Heart right ventricle (tissue), 16 donors: ENCODE data around the gene BMP2. TPM values are rescaled to one million over a fixed set of nuclear protein-coding genes. Genes with fewer than 3 reads are reported as not detected.
A peak's percentile ranks its signal among the peaks of the same experiment; 100 is the strongest.

Experiments
- ATAC-seq, 8 donors: fragments of 200-7000 bp; cut with Tn5 transposase; one replicate each; pipeline ENCODE4 v1.9.1; 2020; ENCODE audit warnings: mild to moderate bottlenecking in 8 of 8, moderate library complexity in 8 of 8, moderate number of reproducible peaks in 1 of 8
- DNase-seq, 2 donors: peaks; one replicate each; pipeline ENCODE4 v3.0.0-alpha.2; 2020
- H3K27ac ChIP-seq, 10 donors: fragments of 200-600 bp; sonication (generic) in 2 of 10; one replicate each; pipeline versions ENCODE4 v1.5.0 to v1.8.0; 2020 to 2022; ENCODE audit warnings: mild to moderate bottlenecking in 3 of 10
- H3K27me3 ChIP-seq, 7 donors: fragments of 200-600 bp; one replicate each; pipeline ENCODE4 v1.8.0; 2021 to 2022; ENCODE audit warnings: mild to moderate bottlenecking in 2 of 7
- H3K36me3 ChIP-seq, 9 donors: fragments of 200-600 bp; sonication (generic) in 1 of 9; one replicate each; pipeline versions ENCODE4 v1.5.0 to v1.8.0; 2020 to 2022; ENCODE audit warnings: mild to moderate bottlenecking in 2 of 9
- H3K4me1 ChIP-seq, 9 donors: fragments of 200-600 bp; sonication (generic) in 1 of 9; one replicate each; pipeline versions ENCODE4 v1.5.0 to v1.8.0; 2020 to 2022; ENCODE audit warnings: mild to moderate bottlenecking in 4 of 9
- H3K4me3 ChIP-seq, 10 donors: fragments of 200-600 bp; sonication (generic) in 2 of 10; one replicate each; pipeline versions ENCODE4 v1.5.0 to v1.8.0; 2020 to 2022; ENCODE audit warnings: mild to moderate bottlenecking in 7 of 10, moderate library complexity in 2 of 10
- H3K9me3 ChIP-seq, 11 donors: fragments of 200-600 bp in 10 of 11; sonication (generic) in 2 of 11; one replicate each; pipeline versions ENCODE4 v1.5.0 to v1.8.0; 2013 to 2022; ENCODE audit warnings: mild to moderate bottlenecking in 2 of 11, control low read depth in 1 of 11, moderate library complexity in 1 of 11
- WGBS, 2 donors: extraction: QIAGEN DNeasy Blood & Tissue Kit; methylation state at CpG; one replicate each; pipeline ENCODE4 v1.1.7; 2013; ENCODE audit warnings: inconsistent platforms in 1 of 2; 5-methylcytosine and 5-hydroxymethylcytosine counted together
- intact Hi-C, 10 donors: fragments of 100-400 bp; cut with DNase I; formaldehyde crosslinking; loops; one replicate each; pipeline versions ENCODE4 v1.11.1 to v1.14.2; 2022
- polyA plus RNA-seq, 2 donors: library from polyadenylated mRNA; stranded (reverse); fragments of 200-250 nt; gene quantifications; one replicate each; pipeline ENCODE4 v1.2.3, GENCODE V29; 2013
- total RNA-seq, 10 donors: library from RNA; stranded (reverse); fragmentation: NEBNext Ultra II Directional in 3 of 10; extraction: Animal tissue kit (Norgen Biotek cat#: 25700) in 3 of 10; gene quantifications; one replicate each; pipeline versions ENCODE4 v1.2.1 to v1.2.4, GENCODE V29; 2021 to 2023
- TF ChIP-seq, protein P1 (sequence below), 9 donors: fragments of 200-600 bp; sonication (generic) in 2 of 9; IDR thresholded peaks; one replicate each; pipeline versions ENCODE4 v1.5.0 to v1.8.0; 2021 to 2022; ENCODE audit warnings: antibody characterized with exemption in 9 of 9, mild to moderate bottlenecking in 5 of 9, moderate library complexity in 1 of 9
- donor health status: Arrhythmogenic right ventricular cardiomyopathy.
- donor health status: ischemic (EF 13 %, LVEDD 7.1; RV severe dilation, severe dysfunction).
- donor health status: healthy with polysubstance abuse.
- donor health status: DM: no; HTN: yes; CAD: no.
- donor health status: DM: no; HTN: no; CAD: no.
- donor health status: ischemic (EF 25% LVEDD 6.9; RV normal size, moderate dysfunction).
- donor health status: ischemic (EF 25% LVEDD 5.7; RV mildly dilated, moderate dysfunction).
- donor health status: healthy.
- donor health status: DM: yes; HTN: yes; CAD: no.
- donor health status: Ischemic cardiomyopathy.
- donor health status: ischemic (EF 35%, LVEDD 5.7; RV mildly dilated, moderate dysfunction).
- donor health status: nonischemic (EF 11% LVEDD 7.7; RV severe dilation, severe dysfunction).
- donor health status: DM: yes; HTN: yes; CAD: no.
- donor health status: PGD.
- donor health status: ischemic (EF 29% LVEDD 5.4; RV normal size, mild dysfunction).
- donor health status: nonischemic (EF 23%, LVEDD 6.1; RV moderate dilation, normal function).

Gene BMP2
- total and polyA plus RNA-seq, 12 donors = 0.89 to 3.1 (median 2.2) TPM

DNA sequence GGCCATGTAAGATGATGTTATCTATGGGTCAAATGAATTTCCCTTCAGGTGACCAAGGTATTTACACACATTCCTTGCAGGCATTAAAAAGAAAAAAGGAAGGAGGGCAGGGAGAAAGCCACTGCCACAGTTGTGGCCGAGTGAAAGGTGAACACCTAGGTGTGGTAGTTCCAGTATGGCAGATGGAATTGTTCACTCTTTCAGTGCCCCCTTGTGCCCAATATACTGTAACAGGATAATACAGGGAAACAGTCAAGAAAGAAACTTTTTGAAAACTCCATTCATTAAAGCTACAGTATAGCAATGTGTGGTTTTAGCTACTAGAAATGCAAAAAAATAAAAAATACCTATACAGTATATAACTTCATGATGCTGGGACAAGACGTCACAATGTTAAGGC lies 52.1 kb downstream of the BMP2 start:
- intact Hi-C loops = loop anchor here in 1 of 10 donors (10.0 kb wide), 1 partner anchor 235 kb away; no protein-coding TSS in a partner anchor
- WGBS, 2 donors = 52 to 64% methylated on average over 2 of the region's 2 CpGs
- TF ChIP-seq, protein P1, sequence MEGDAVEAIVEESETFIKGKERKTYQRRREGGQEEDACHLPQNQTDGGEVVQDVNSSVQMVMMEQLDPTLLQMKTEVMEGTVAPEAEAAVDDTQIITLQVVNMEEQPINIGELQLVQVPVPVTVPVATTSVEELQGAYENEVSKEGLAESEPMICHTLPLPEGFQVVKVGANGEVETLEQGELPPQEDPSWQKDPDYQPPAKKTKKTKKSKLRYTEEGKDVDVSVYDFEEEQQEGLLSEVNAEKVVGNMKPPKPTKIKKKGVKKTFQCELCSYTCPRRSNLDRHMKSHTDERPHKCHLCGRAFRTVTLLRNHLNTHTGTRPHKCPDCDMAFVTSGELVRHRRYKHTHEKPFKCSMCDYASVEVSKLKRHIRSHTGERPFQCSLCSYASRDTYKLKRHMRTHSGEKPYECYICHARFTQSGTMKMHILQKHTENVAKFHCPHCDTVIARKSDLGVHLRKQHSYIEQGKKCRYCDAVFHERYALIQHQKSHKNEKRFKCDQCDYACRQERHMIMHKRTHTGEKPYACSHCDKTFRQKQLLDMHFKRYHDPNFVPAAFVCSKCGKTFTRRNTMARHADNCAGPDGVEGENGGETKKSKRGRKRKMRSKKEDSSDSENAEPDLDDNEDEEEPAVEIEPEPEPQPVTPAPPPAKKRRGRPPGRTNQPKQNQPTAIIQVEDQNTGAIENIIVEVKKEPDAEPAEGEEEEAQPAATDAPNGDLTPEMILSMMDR (IDR thresholded peaks at IDR 0.05) = peak in 6 of 9 donors; percentile 14 to 38 (median 26)
- no peaks in the 10 kb centered on the region for H3K36me3 ChIP-seq
- H3K9me3 ChIP-seq = no peaks in the 10 kb centered on the region
- H3K4me1 ChIP-seq = no peaks in the 10 kb centered on the region
- no peak overlapping the region for H3K27ac ChIP-seq
- no peak for DNase-seq
- no peak for ATAC-seq
- no peak overlapping the region for H3K4me3 ChIP-seq
- H3K27me3 ChIP-seq = peaks cover 0 to 40% (median 8%) of the 10 kb centered on the region in 7 donors

DNA sequence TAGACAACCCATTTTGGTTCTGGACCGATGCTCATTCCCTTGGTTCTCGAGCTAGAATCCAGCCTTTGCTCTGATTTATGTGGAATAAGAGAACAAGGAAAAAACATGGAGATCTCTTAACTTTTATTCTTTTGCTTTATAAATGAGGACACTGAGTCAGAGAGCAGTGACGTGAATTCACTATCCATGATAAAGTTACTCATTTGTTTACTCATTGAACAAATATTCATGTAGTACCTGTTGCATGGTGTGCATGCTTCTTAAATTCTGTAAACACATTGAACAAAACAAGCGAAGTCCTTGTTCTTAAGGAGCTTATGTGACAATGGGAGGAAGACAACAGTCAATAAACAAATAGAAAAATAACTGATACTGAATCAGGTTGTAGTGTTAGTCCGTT lies 56.9 kb downstream of the BMP2 start:
- WGBS, 2 donors = 85 to 86% methylated on average over 5 of the region's 5 CpGs
- Histone ChIP-seq H3K4me3 (no peak overlapping the region), H3K9me3 (no peaks in the 10 kb centered on the region), H3K36me3 (no peaks in the 10 kb centered on the region), H3K4me1 (no peaks in the 10 kb centered on the region), H3K27ac (no peak overlapping the region), H3K27me3 (peaks cover 0 to 14% (median 0%) of the 10 kb centered on the region in 7 donors)
- TF ChIP-seq, protein P1 (IDR thresholded peaks at IDR 0.05) = no peak
- ATAC-seq (no peak), DNase-seq (no peak)
- intact Hi-C loops = loop anchor here in 6 of 10 donors (10.0 kb wide), 4 partner anchors 460 to 1040 kb away; no protein-coding TSS in a partner anchor

DNA sequence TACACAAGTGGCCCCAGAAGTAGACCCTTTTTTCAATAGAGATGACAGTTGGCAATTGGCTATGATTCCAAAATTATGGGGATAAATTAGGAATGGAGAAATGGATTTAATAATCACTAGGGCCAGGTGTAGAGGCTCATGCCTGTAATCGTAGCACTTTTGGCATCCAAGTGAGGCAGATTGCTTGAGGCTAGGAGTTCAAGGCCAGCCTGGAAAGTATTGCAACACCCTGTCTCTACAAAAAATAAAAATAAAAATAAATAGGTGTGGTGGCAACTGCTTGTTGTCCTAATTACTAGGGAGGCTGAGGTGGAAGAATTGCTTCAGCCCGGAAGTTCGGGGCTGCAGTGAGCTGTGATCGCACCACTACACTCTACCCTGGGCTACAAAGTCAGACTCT lies 60.0 kb downstream of the BMP2 start:
- Histone ChIP-seq H3K27me3 (peaks cover 0 to 9% (median 0%) of the 10 kb centered on the region in 7 donors), H3K9me3 (no peaks in the 10 kb centered on the region), H3K4me3 (no peak overlapping the region), H3K36me3 (no peaks in the 10 kb centered on the region), H3K4me1 (no peaks in the 10 kb centered on the region), H3K27ac (no peak overlapping the region)
- WGBS, 2 donors = 91 to 94% methylated on average over 4 of the region's 4 CpGs
- intact Hi-C loops = loop anchor here in 6 of 10 donors (5.0 to 10.0 kb wide), 7 partner anchors 457 to 1037 kb away; no protein-coding TSS in a partner anchor
- TF ChIP-seq, protein P1 (IDR thresholded peaks at IDR 0.05) = no peak
- no peak for DNase-seq
- ATAC-seq = no peak

DNA sequence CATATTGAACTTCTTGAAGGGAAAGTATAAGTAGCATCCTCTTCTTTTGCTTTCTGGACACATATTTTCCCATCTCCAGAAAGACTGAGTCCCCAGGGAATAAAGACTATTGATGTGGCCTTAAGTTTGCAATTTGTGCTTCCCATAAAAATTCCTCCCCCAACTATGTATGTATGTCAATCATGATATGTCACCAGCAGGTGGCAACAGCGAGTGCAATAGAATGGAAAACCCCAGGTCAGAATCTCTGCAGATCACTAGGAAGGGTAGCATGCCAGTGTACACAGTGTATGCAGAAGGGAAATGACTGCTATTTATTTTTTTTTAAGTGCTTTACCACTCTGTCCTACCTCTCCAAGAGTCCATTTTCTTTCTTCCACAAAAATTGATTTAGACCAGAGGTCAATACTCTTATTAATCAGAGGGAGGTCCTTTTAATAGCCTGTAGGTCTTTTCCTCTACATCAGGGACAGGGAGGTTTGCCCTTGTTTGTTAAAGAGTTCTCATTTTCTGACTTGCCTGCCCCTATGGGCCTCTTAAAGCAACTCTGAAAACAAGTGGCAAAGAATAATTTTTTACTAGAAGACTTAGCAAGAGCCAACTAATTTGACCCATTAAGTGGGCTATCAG lies 61.4 kb downstream of the BMP2 start:
- WGBS, 2 donors = 0% methylated on average over 1 of the region's 1 CpG
- TF ChIP-seq, protein P1 (IDR thresholded peaks at IDR 0.05) = peak; percentile 57 to 83 (median 72)
- Histone ChIP-seq H3K27ac (no peak overlapping the region), H3K4me1 (no peaks in the 10 kb centered on the region), H3K9me3 (no peaks in the 10 kb centered on the region), H3K27me3 (no peaks in the 10 kb centered on the region), H3K36me3 (no peaks in the 10 kb centered on the region), H3K4me3 (no peak overlapping the region)
- DNase-seq (peak; percentile 15 to 65), ATAC-seq (peak in 7 of 8 donors; percentile 43 to 85 (median 75))
- intact Hi-C loops = loop anchor here in 8 of 10 donors (2.0 to 10.0 kb wide), 8 partner anchors 456 to 1036 kb away; no protein-coding TSS in a partner anchor
